GM12892 (cell line): ENCODE results near the gene MAN1A1.

Experiments used
- POLR2A ChIP-seq: IDR thresholded peaks from 2 replicates; pipeline ENCODE4 v1.6.1; 2011; ENCODE audit warnings: low read depth, low read length, control low read depth
- POLR2AphosphoS5 ChIP-seq: IDR thresholded peaks from 2 replicates; pipeline ENCODE4 v1.6.1; 2011; ENCODE audit warnings: low read depth, low read length, control low read depth

- TF ChIP-seq POLR2AphosphoS5 (no peak), POLR2A (no peak)
These were observed 153.7 kb downstream of the MAN1A1 start for GRCh38 chr6:119195848-119196247.
